ENCODE measurements around the gene MILR1.

Gene MILR1

DNA sequence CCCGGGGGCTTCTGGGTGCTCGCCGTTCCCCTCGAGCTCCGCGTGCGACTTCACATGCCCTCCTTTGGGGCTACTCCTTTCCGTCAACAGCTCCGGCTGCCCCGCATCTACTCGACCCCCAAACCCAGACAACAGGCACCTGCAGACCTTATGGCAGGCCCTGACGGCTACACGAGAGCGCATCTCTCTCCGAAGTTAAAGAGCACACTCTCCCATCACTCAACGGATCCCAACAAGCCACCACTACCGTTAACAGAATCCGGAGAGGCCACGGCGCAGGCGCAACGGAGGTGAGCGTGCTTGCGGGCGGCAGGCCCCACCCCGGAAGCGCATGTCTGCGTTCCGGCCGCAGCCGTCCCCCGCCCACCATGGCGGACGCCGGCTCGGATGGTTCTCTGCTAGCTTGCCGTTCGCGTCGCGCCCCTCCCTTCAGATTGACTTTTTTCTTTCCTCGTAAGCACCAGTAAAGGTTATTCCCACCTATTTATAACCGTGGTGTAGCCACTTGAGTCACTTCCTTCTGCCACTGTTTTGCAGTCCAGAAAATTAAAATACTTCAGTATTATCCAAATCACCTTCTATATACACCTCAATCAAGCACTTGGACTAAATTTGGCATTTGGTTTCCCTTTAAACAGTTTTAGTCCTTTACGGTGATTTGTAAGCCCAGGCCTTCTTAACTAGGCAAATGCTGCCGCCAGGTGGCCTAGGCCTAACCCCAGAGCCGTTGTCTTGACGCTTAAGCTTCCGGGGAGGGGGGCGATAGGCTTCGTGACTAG, 48.1 kb downstream of the MILR1 start, which contains the start of gene POLG2 (continued):
- TF ChIP-seq, protein P1, sequence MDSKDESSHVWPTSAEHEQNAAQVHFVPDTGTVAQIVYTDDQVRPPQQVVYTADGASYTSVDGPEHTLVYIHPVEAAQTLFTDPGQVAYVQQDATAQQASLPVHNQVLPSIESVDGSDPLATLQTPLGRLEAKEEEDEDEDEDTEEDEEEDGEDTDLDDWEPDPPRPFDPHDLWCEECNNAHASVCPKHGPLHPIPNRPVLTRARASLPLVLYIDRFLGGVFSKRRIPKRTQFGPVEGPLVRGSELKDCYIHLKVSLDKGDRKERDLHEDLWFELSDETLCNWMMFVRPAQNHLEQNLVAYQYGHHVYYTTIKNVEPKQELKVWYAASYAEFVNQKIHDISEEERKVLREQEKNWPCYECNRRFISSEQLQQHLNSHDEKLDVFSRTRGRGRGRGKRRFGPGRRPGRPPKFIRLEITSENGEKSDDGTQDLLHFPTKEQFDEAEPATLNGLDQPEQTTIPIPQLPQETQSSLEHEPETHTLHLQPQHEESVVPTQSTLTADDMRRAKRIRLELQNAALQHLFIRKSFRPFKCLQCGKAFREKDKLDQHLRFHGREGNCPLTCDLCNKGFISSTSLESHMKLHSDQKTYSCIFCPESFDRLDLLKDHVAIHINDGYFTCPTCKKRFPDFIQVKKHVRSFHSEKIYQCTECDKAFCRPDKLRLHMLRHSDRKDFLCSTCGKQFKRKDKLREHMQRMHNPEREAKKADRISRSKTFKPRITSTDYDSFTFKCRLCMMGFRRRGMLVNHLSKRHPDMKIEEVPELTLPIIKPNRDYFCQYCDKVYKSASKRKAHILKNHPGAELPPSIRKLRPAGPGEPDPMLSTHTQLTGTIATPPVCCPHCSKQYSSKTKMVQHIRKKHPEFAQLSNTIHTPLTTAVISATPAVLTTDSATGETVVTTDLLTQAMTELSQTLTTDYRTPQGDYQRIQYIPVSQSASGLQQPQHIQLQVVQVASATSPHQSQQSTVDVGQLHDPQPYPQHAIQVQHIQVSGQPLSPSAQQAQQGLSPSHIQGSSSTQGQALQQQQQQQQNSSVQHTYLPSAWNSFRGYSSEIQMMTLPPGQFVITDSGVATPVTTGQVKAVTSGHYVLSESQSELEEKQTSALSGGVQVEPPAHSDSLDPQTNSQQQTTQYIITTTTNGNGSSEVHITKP (tag by site-specific recombination; IDR thresholded peaks at IDR 0.05), result peak; percentile 48; the same call in 1 of the 2 replicates
- no peak for TF ChIP-seq ZNF544 (tag by site-specific recombination; IDR thresholded peaks at IDR 0.05)
- no peak for TF ChIP-seq ZNF837 (tag by site-specific recombination; IDR thresholded peaks at IDR 0.05)
- no peak for TF ChIP-seq PRDM1 (tag by site-specific recombination; IDR thresholded peaks at IDR 0.05)
- TF ChIP-seq ZNF48 (tag by site-specific recombination; IDR thresholded peaks at IDR 0.05), result no peak
- no peak for TF ChIP-seq FEZF1 (tag by site-specific recombination; IDR thresholded peaks at IDR 0.05)
- no peak for TF ChIP-seq ZNF266 (tag by site-specific recombination; IDR thresholded peaks at IDR 0.05; ENCODE audit: low read depth)
- no peak for TF ChIP-seq ZNF473 (tag by site-specific recombination; IDR thresholded peaks at IDR 0.05)
- no peak for TF ChIP-seq ZNF514 (tag by site-specific recombination; IDR thresholded peaks at IDR 0.05)
- TF ChIP-seq WT1 (tag by site-specific recombination; IDR thresholded peaks at IDR 0.05), result no peak
- TF ChIP-seq ZNF223 (tag by site-specific recombination; IDR thresholded peaks at IDR 0.05), result no peak
- TF ChIP-seq ZNF280C (tag by site-specific recombination; IDR thresholded peaks at IDR 0.05), result no peak
- TF ChIP-seq ZNF776 (tag by site-specific recombination; IDR thresholded peaks at IDR 0.05; ENCODE audit: borderline replicate concordance), result no peak
- peak; percentile 76 for TF ChIP-seq ZNF501 (tag by site-specific recombination; IDR thresholded peaks at IDR 0.05)
- TF ChIP-seq CTCF (tag by site-specific recombination; IDR thresholded peaks at IDR 0.05), result peak; percentile 62
- no peak; the same call in 1 of the 2 replicates for TF ChIP-seq ZNF600 (tag by site-specific recombination; IDR thresholded peaks at IDR 0.05)
- TF ChIP-seq ZNF571 (tag by site-specific recombination; IDR thresholded peaks at IDR 0.05), result no peak
- TF ChIP-seq ZNF174 (tag by site-specific recombination; IDR thresholded peaks at IDR 0.05), result no peak
- TF ChIP-seq ZNF132 (tag by site-specific recombination; IDR thresholded peaks at IDR 0.05; ENCODE audit: borderline replicate concordance), result no peak
- peak; percentile 87 for TF ChIP-seq SP2 (tag by site-specific recombination; IDR thresholded peaks at IDR 0.05)
- no peak for TF ChIP-seq HIC1 (tag by site-specific recombination; IDR thresholded peaks at IDR 0.05)
- TF ChIP-seq ZSCAN30 (tag by site-specific recombination; IDR thresholded peaks at IDR 0.05), result no peak
- TF ChIP-seq, protein P2, sequence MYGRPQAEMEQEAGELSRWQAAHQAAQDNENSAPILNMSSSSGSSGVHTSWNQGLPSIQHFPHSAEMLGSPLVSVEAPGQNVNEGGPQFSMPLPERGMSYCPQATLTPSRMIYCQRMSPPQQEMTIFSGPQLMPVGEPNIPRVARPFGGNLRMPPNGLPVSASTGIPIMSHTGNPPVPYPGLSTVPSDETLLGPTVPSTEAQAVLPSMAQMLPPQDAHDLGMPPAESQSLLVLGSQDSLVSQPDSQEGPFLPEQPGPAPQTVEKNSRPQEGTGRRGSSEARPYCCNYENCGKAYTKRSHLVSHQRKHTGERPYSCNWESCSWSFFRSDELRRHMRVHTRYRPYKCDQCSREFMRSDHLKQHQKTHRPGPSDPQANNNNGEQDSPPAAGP (tag by site-specific recombination; IDR thresholded peaks at IDR 0.05), result no peak; the same call in 1 of the 2 replicates
- no peak for TF ChIP-seq ZNF701 (tag by site-specific recombination; IDR thresholded peaks at IDR 0.05)
- TF ChIP-seq ZFP41 (tag by site-specific recombination; IDR thresholded peaks at IDR 0.05; ENCODE audit: borderline replicate concordance), result no peak
- peak; percentile 41; the same call in 1 of the 2 replicates for TF ChIP-seq OSR2 (tag by site-specific recombination; IDR thresholded peaks at IDR 0.05)
- no peak for TF ChIP-seq SALL2 (tag by site-specific recombination; IDR thresholded peaks at IDR 0.05; ENCODE audit: borderline replicate concordance)
- TF ChIP-seq OVOL3 (tag by site-specific recombination; IDR thresholded peaks at IDR 0.05), result 0 out of 2 replicates have a peak, but pooled peaks have one; percentile 39
- TF ChIP-seq ZNF707 (tag by site-specific recombination; IDR thresholded peaks at IDR 0.05), result no peak
- peak; percentile 73; the same call in 1 of the 2 replicates for TF ChIP-seq ZXDB (tag by site-specific recombination; IDR thresholded peaks at IDR 0.05)
